Stimulated activated CD8-positive, alpha-beta memory T cell treated with anti-CD3 and anti-CD28 coated beads, Interleukin-4, amount 100 ng/mL, for 1 hour (primary cell): ENCODE results near the gene FLOT1.

Experiments used
- DNase-seq, 2 donors: peaks; one replicate each; pipeline ENCODE4 v3.0.0-alpha.2; 2020; ENCODE audit warnings: low read depth in 2 of 2, low spot score in 1 of 2

Gene FLOT1

GRCh38 chr6:30683183-30683979 lies 59.1 kb downstream of the FLOT1 start:
- DNase-seq: no peak

- peak; percentile 74 for DNase-seq
These were observed 60.1 kb downstream of the FLOT1 start for GRCh38 chr6:30682143-30683117.

GRCh38 chr6:30681766-30682142 lies 60.7 kb downstream of the FLOT1 start:
- DNase-seq: no peak

GRCh38 chr6:30679765-30680535 lies 62.5 kb downstream of the FLOT1 start:
- DNase-seq: no peak

- DNase-seq: peak; percentile 86 to 88
These were observed 63.3 kb downstream of the FLOT1 start for GRCh38 chr6:30678964-30679726.
